HG03378 (cell line): ENCODE data around the gene FBLN2.
"Not testable (repeated sequence)": the region's sequence is repeated elsewhere in the genome, so short reads cannot be mapped to it uniquely, and the experiment has no call there.

Experiments used
- ATAC-seq: cut with Tn5 transposase; IDR thresholded peaks from one replicate; pipeline ENCODE4 v1.9.1; 2021; ENCODE audit warnings: mild to moderate bottlenecking, moderate library complexity; ENCODE audit not compliant: unreplicated experiment

FBLN2 gene

DNA sequence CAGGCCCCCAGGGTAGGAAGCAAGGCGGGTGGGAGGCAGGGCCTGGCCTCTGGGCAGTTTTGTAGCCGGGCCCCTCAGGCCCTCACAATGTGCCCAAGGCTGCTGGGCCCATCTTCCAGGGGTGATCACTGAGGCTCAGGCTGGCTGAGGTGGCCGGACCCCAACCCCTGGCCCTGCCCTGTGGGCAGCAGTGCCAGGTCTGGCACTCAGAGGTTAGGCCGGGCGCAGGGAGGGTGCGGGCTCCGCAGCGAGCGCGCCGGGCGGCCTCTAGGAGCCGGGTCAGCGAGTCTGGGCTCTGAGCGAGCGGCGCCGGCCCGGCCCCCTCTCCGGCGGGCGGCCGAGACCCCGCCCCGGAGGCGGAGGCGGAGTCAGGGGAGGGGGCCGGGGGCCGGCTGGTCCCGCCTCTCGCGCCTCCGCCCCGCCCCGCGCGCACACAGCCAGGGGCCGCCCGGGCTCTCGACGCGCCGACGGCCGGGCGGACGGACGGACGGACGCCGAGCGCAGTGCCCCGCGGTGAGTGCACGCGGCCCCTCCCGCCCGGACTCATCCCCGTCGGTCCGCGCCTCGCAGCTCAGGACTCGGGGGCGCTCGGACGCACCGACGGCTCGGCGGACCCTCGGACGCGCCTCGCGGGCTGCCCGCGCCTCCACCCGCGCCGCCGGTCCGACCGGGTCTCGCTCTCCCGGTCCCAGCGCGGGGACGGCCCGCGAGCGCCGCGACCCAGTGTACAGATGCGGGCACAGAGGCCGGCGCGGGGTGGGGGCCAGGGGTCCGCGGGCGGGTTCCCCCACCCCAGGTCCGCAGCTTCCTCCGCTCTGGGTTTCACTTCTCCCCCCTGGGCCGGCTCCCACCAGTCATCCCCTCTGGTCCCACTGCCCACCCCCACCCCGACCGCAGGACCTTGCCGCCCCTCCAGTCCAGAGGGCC lies at the start of gene FBLN2:
FBLN2 (plus strand) TSS at position 430 of the 927 bp plus-strand sequence. CDS start 21,231 bp downstream, outside the sequence.
- no peak for ATAC-seq

DNA sequence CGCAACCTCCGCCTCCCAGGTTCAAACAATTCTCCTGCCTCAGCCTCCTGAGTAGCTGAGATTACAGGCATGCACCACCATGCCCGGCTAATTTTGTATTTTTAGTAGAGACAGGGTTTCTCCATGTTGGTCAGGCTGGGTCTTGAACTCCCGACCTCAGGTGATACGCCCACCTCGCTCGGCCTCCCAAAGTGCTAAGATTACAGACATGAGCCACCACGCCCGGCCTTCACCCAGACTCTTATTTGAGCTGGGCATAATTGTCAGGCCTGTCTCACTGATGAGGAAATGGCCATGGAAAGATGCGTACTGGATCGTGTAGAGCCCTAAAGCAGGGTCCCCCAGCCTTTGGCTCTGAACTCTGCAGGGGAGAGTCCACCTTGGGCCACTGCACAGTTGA lies 49.7 kb upstream of the FBLN2 start:
- not testable (repeated sequence) for ATAC-seq

DNA sequence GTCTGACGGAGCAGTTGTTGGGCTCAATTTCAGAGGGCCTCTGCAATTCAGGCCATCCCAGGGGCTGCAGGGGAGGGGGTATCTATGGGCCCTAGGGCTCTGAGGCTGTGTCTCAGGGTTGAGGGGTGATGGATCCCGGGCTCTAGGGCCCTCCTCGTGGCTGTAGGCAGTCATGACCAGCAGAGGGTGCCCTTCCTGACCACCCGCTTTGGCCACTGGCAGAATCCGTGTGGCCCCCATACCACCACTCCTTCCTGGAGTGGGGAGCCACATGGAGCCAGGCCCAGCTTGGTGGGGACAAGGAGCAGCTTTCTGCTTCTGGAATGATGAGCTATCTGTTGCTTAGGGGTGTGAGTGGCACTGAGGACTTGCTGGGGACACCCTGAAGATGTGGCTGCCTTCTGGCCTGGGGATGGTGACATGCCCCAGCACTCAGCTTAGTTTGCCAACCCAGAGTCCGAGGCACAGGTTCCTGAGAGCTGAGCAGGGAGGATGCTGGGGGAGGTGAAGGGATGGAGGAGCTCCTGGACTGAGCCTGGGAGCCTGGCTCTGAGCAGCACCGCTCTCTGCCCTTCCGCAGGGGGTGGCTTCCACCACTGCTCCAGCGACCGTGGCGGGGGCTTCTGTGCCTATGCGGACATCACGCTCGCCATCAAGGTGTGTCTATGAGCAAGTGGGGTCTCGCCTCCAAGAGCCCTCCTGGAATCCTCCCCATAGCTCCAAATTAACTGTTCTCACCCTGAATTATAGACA lies 48.6 kb upstream of the FBLN2 start:
- no peak for ATAC-seq

DNA sequence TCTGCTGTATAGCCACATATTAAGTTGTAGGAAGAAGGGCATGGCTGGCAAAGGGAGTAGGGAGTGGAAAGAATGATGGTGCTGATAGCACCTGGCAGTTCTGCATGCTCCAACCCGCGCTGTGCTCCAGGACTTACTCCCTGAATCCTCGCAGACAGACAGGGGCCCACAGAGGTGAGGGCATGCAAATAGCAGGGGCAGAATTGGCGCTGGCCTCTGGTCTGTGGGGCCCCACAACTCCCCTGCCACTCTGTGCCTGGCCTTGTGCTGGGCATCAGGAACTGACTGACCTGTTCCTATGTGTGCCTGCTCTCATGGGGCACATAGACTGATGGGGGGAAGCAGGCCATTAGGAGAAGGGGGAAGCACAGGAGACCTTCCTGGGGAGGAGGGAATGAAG lies 47.9 kb upstream of the FBLN2 start:
- ATAC-seq = no peak

DNA sequence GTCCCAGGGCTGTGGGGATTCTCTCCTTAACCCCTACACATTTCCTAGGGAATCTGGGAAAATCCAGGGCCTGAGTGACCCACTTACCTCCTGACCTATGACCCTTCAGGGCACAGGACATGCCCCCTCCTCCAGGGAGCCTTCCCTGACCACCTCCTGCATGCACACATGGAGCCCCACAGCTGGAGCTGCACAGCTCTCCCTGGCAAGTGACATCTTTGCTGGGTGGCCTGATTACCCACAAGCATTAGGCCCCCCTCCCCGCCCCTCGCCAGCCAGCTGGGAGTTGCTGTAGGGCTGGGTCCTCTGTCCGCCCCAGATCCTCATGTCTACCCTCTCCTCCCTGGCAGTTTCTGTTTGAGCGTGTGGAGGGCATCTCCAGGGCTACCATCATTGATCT lies 47.4 kb upstream of the FBLN2 start:
- no peak for ATAC-seq

DNA sequence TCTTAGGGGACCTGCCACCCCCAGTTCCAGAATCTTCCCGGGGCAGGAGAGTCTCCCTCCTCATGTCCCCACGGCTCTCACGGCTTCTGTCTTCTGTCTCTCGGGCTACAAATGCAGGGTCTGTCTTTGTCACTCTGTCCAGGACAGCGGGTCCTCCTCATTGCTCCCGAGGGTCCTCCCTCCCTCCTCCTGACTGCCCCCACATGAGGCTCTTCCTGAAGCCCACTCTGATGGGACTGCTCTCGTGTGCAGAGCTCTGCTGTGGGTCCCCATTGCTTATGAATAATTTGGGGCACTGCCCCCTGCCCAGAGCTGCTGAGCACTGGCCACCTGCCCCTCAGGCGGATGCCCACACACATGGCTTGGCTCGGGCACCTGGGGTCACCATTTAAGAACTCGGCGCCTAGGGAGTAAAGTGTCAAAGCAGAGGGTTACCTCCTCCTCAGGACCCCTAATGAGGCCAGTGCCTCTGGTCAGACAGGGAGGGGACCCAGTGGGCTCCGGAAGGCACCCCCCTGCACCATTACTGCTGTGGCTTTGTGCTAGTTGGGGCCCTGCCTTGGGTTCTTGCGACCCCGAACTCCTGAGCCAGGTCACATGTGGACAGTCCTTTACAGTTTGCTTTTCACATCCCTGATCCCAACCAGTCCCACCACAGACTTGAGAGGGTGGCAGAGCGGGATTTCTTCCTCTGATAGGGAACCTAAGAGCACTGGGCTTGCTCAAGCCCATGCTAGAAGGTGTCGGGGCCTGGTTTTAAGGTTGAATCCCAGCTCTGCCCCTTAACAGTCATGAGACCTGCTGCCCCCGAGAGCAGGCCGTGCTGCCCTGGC lies 46.8 kb upstream of the FBLN2 start:
- ATAC-seq = no peak

DNA sequence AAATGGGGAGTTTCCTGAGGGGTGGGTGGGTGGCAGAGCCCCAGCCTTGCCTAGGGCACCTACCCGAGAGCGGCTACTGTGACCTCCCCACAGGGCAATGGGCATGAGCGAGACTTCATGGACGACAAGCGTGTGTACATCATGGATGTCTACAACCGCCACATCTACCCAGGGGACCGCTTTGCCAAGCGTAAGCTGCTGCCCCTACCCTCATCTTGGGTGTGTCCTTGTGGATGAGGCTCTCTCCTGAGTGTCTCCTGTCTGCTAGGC lies 46.2 kb upstream of the FBLN2 start:
- no peak for ATAC-seq

DNA sequence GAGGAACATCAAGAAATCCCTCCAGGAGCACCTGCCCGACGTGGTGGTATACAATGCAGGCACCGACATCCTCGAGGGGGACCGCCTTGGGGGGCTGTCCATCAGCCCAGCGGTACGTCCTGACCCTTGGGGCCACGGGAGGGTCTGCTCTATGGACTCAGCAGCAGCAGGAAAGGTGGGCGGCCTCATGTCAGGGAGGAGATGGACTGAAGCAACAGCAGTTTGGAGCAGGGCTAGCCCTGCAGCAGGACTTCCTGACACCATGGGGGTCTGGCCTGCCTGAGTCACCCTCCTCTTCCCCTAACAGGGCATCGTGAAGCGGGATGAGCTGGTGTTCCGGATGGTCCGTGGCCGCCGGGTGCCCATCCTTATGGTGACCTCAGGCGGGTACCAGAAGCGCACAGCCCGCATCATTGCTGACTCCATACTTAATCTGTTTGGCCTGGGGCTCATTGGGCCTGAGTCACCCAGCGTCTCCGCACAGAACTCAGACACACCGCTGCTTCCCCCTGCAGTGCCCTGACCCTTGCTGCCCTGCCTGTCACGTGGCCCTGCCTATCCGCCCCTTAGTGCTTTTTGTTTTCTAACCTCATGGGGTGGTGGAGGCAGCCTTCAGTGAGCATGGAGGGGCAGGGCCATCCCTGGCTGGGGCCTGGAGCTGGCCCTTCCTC lies 44.6 kb upstream of the FBLN2 start:
- no peak for ATAC-seq

DNA sequence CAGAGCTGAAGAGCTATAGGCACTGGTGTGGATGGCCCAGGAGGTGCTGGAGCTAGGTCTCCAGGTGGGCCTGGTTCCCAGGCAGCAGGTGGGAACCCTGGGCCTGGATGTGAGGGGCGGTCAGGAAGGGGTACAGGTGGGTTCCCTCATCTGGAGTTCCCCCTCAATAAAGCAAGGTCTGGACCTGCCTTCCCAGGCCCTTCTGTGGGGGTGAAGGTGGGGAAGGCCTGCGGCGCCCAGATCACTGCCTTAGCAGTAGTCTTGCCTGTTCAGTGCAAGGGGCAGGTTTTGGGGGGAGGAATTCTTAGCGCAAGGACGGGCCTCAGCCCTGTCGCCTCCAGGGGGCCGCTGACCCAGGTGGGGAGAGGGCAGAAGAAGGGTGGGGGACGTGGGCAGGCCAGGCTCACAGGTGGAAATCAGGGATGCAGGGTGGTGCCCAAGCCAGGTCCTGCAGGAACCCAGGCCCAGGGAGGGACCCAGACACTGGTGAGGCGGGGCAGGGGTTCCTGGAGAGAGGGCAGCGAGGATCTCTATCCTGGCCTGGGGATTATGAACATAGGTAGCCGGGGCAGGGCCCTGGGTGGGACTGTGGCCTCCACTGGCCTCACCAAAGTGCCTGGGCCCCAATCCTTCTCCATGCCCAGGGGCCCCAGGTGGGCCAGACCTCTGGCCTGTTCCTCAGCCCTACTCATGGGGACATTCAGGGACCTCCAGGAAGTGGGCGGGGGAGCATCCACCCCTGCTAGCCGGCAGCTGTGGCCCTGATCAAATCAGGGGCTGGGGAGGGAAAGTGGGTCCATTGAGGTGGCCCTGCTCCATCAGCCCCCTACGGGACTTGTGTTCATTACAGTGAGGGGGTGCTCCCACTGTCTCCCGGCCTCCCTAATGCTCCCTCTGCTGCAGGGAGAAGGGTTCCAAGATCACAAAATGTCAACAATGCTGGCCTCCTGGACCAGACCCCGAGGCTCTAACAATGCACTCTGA lies 43.5 kb upstream of the FBLN2 start:
- ATAC-seq = no peak

DNA sequence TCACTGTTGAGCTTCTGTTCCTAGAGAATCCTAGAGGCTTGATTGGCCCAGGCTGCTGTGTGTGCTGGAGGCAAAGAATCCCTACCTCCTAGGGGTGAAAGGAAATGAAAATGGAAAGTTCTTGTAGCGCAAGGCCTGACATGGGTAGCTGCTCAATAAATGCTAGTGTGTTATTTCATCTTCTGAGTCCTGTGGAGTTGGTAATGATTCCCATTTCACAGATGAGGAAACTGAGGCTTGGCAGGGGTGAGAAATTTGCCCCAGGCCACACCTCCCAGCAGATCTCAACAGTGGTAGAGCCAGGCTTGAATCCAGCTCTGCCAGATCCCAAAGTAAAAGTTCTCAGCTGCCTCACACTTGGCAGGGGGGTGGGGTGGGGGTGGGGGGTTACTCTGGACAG lies 42.7 kb upstream of the FBLN2 start:
- ATAC-seq = no peak

DNA sequence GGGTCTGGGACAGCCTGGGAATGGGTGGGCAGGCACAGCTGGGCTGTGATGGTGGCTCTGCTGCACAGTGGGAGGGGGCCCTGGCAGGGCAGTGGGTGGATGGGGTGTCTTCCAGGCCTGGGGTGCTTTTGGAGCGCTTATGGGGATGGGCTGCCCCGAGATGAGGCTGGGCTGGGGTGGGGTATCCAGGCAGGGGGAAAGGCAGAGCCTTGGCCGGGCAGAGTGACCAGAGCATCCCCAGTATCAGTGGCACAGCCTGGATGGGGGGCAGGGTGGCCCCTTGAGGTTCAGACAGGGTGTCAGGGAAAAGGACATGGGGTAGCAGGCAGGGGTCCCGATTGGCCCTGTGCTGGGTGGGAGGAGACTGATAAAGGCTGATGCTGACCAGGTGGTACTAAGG lies 42.2 kb upstream of the FBLN2 start:
- no peak for ATAC-seq

DNA sequence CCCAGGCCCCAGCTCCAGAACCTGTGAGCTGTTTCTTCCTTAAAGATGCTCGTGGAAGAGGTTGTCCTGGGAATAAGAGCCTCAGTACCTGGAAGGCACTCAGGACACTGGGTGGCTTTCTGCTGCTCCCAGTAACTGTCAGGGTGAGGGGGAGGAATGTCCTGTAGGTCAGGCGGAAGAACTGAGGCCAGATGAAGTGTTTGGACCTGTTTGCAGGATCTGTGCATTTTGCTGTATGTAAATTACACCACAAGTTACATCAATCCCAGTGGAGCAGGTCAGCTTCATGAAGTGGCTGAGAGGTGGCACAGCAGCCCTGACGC lies 41.7 kb upstream of the FBLN2 start:
- no peak for ATAC-seq

DNA sequence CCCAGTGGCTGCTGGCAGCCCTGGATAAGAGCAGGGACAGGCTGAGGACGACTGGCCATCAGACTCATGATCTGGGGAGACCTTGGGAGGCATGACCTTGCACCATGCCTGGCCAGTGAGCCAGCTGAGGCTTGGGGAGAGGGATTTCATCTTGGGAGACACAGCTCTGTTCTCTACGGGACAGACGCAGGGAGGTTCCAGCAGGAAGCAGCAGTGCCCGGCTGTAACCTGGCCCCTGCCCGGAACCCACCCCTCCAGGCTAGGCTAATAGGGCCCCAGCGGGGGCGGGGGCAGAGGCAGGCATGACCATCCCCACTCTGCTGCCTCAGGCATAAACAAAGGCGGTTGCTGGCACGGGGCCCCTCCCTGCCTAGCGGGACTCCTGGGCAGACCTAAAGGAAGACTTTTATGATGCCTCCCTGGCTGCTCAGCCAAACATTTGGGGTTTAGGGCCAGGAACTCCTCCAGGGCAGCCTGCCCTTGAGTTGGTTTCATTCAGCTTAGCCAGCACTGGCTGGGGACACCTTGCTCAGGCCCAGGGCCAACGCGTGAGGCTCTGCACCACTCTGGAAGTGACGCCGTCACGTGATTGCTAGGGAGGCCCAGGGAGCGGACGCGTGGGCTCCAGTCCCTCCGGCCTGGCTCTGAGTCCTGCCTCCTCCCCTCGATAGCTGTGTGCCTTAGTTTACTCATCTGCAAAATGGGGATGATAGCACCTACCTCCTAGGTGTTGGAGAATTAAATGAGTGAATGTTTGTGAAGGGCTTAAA lies 41.2 kb upstream of the FBLN2 start:
- no peak for ATAC-seq

DNA sequence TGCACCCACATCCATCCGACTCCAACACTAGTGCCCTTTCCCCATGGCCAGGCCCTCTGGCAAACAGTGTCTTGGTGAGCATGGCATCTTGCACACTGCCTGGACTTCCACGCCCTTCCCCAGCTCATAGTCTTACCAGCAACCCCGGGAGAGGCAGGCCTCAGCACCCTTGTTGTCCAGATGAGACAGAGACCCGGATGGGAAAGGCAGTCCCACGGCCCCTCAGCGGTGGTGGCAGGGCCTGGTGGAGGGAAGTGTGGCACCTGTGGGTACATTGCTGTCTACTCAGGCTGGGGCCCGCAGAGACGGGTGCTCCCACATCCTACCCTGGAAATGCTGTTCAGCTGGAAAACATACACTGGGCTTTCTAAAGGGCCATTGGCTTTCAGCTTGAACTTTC lies 40.4 kb upstream of the FBLN2 start:
- ATAC-seq = no peak

DNA sequence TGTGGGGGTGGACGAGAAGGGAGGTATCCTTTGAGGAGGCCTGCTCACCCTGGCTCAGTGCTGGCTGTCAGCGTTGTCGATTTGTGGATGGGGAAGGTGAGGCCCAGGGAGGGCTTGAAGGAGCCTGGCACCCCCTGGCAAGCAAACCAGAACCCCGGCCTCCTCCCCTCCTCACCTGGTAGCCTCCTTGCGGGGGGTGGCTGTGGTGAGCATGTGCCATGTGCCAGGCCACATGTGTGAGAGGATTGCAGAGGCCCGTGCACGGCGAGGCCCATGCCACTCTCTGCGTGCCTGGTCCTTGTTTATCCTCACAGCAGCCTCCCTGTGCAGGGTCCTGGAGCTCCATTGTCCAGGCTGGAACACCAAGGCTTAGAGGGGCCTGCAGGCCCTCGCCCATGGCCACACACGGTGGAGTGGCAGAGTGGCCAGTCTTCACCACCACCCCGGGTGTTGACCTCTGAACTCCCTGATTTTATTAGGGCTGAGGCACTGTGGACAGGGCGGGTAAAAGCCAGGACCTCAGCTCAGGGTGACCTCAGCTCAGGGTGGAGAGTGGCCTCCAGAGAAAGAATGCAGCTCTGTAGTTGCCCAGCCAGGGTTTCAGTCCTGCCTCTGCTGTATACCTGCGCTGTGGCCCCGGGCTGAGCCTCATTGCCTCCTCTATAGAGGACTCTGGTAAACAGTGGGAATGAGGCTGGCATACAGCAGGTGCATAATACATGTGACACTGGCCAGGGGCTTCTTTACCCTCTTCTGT lies 39.7 kb upstream of the FBLN2 start:
- no peak for ATAC-seq

DNA sequence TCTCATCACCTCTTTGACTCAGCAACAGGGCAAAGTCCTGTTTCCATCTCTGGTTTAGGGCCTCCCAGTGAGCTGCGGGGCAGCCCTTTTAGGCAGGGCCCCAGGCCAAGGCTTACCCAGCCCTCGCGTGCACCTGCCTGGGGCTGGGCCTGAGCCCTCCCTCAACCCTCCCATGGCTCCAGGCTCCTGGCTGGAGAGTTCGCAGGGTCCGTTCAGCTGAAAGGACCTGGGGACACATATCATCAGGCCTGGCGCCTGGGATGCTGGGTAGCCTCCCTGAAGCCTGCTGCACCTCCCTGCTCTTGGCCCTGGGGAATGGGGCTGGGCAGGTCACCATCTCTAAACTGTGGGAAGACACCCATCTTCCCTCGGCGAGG lies 39.1 kb upstream of the FBLN2 start:
- no peak for ATAC-seq

DNA sequence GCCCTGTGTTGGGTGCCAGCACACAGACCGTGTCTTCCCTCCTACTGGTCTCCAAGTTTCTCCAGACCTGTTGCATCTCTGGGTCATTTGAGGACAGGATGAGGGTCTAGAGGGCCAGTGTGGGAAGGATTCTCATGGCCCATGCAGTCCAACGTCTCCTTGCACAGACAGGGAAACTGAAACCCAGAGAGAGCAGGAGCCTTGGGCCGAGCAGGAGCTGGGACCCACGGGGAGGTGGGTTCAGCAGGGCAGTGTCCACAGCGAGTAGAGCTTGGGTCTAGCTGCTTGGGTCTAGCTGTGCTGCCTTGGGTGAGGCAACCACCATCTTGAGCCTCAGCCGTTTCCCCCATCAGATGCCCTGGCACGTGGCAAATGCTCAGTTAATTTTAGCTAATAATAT lies 36.5 kb upstream of the FBLN2 start:
- no peak for ATAC-seq

DNA sequence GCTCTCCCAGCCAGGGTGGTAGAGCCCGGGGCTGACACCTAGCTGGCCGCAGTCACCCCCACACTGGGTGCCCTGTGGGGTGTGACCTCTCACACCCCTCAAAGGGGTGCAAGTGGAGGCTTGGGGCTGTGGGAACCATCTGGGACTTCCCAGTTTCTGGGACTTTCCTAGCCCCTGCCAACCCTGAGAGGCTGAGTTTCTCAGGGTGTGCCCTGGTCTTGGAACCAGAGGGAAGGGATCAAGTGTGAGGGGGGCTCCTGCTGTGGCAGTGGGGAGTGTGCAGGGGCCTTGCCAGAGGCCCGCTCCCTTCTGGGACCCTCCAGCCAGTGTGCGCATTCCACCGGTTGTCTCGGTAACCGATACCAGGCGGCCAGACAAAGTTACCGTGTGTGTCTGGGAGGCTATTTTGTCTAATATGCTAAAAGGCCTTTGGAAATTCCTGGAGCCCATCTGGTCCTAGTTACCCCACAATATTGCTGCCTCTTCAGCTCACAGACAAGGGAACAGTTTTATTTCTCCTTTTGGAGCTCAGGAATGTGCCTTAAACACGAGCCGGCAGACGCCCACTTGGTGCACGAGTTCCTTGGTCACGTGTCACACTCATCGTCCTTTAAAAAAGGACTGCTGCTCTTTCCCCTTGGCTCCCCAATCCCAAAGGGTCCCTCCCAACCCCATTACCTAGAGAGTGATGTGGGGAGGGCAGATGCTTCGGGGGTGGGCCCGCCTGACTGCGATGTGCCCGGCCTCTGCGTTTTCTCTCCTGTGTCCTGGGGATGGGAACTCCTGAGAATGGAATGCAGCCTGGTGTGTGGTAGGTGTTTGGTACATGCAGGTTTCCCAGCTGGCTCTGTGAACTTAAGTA lies 35.6 kb upstream of the FBLN2 start:
- no peak for ATAC-seq
